CD4-positive, CD25-positive, alpha-beta regulatory T cell (primary cell): Measurements from ENCODE around the gene IST1. TPM values are rescaled to one million over a fixed set of nuclear protein-coding genes. Genes with fewer than 3 reads are reported as not detected.

ENCODE experiments used
- ATAC-seq, 2 donors: fragments of 150-1000 bp; cut with Tn5 transposase; one replicate each; pipeline ENCODE4 v1.10.0; 2021; ENCODE audit warnings: low read depth in 2 of 2, moderate number of reproducible peaks in 2 of 2, moderate library complexity in 1 of 2
- DNase-seq, 3 donors: peaks; one replicate each; pipeline versions ENCODE4 v3.0.0 to v3.0.0-alpha.2; 2012 to 2022; ENCODE audit warnings: mixed read lengths in 1 of 3
- H3K27ac ChIP-seq: one replicate; pipeline ENCODE4 v1.7.0; 2013; ENCODE audit warnings: mild to moderate bottlenecking, low read length; ENCODE audit not compliant: insufficient read depth, poor library complexity, severe bottlenecking
- H3K27me3 ChIP-seq: one replicate; pipeline ENCODE4 v1.7.0; 2013; ENCODE audit warnings: low read length; ENCODE audit not compliant: control insufficient read depth, insufficient read depth
- H3K36me3 ChIP-seq: one replicate; pipeline ENCODE4 v1.7.0; 2013; ENCODE audit warnings: mild to moderate bottlenecking, low read length, moderate library complexity; ENCODE audit not compliant: control insufficient read depth, insufficient read depth
- H3K4me1 ChIP-seq: 2 replicates; pipeline ENCODE4 v1.7.0; 2013; ENCODE audit warnings: mild to moderate bottlenecking, low read length; ENCODE audit not compliant: insufficient read depth, control insufficient read depth, poor library complexity, severe bottlenecking
- H3K4me3 ChIP-seq: one replicate; pipeline ENCODE4 v1.7.0; 2013; ENCODE audit warnings: low read depth, mild to moderate bottlenecking, low read length, moderate library complexity
- H3K9me3 ChIP-seq, 2 experiments: 1 replicate in 1 of 2; 2 replicates in 1 of 2; pipeline ENCODE4 v1.7.0; 2013; ENCODE audit warnings: low read length in 2 of 2, mild to moderate bottlenecking in 1 of 2, moderate library complexity in 1 of 2; ENCODE audit not compliant: control insufficient read depth in 2 of 2
- H3K27ac Mint-ChIP-seq, 3 donors: one replicate each; pipeline ENCODE4 v1.8.0; 2020 to 2022; ENCODE audit warnings: mild to moderate bottlenecking in 3 of 3, mixed read lengths in 3 of 3, moderate library complexity in 2 of 3
- H3K27me3 Mint-ChIP-seq: one replicate; pipeline ENCODE4 v1.8.0; 2022; ENCODE audit warnings: mild to moderate bottlenecking, mixed read lengths
- H3K36me3 Mint-ChIP-seq: one replicate; pipeline ENCODE4 v1.8.0; 2020; ENCODE audit warnings: mixed read lengths
- H3K4me1 Mint-ChIP-seq, 4 donors: one replicate each; pipeline ENCODE4 v1.8.0; 2020 to 2022; ENCODE audit warnings: mixed read lengths in 4 of 4, mild to moderate bottlenecking in 1 of 4
- H3K4me3 Mint-ChIP-seq, 4 donors: one replicate each; pipeline ENCODE4 v1.8.0; 2020 to 2022; ENCODE audit warnings: mild to moderate bottlenecking in 4 of 4, mixed read lengths in 4 of 4, moderate library complexity in 3 of 4
- H3K9me3 Mint-ChIP-seq, 7 donors: one replicate each; pipeline ENCODE4 v1.8.0; 2020 to 2022; ENCODE audit warnings: mixed read lengths in 7 of 7, mild to moderate bottlenecking in 3 of 7, moderate library complexity in 2 of 7
- polyA plus RNA-seq, 4 donors: library from polyadenylated mRNA; unstranded; fragments of 300-500 nt; fragmentation: Illumina TruSeq; gene quantifications; one replicate each; pipeline ENCODE4 v1.2.3, GENCODE V29; 2021
- total RNA-seq: library from RNA; stranded (reverse); gene quantifications from one replicate; pipeline ENCODE4 v1.2.3, GENCODE V29; 2022

The IST1 gene
- total and polyA plus RNA-seq, 5 donors from 2014 or later = 151 to 346 (median 207) TPM

DNA sequence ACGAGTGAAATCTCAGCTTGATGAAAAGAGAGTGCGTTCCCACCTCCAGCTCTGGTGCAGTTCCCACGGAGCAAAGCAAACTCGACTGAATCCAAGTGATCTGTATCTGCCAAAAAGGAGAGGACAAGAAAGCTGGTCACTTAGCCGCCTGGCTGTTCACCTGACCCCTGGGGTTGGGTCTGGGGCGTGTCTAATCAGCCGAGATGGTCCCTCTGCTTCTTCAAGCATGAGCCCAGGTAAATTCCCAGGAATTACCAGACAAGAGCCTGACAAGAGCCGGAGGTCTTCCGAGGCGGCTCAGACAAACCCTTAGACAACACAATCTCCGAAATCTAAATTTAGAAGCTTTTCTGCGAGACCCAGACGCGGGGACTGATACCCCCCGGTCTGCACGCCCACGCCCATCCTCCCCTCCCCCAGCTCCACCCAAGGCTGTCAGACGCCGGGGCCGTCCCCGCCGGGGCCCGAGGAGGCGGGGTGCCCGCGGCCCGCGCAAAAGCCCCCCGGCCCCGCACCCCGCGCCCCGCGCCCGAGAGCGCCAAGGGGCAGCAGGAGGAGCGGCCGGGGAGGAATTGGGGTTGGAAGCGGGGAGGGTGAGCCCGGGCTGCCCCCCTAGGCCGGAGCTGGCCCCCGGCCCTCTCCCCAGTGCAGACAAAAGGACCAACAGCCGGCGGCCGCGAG is 12.0 kb upstream of the IST1 start:
- Mint-ChIP-seq H3K4me3 (peak overlapping the region; percentile 89 to 95 (median 91)), H3K9me3 (no peaks in the 10 kb centered on the region), H3K36me3 (peaks cover 14% of the 10 kb centered on the region), H3K27me3 (no peaks in the 10 kb centered on the region), H3K4me1 (peaks cover 29 to 56% (median 48%) of the 10 kb centered on the region in 4 donors), H3K27ac (peak overlapping the region; percentile 92 to 98 (median 93))
- DNase-seq (peak; percentile 34 to 53 (median 45)), ATAC-seq (peak in 1 of 2 donors; percentile 10)
- Histone ChIP-seq H3K9me3 (no peaks in the 10 kb centered on the region), H3K4me1 (peaks cover 51% of the 10 kb centered on the region), H3K27me3 (no peaks in the 10 kb centered on the region), H3K36me3 (peaks cover 9% of the 10 kb centered on the region), H3K27ac (peak overlapping the region; percentile 87), H3K4me3 (peak overlapping the region; percentile 95)

DNA sequence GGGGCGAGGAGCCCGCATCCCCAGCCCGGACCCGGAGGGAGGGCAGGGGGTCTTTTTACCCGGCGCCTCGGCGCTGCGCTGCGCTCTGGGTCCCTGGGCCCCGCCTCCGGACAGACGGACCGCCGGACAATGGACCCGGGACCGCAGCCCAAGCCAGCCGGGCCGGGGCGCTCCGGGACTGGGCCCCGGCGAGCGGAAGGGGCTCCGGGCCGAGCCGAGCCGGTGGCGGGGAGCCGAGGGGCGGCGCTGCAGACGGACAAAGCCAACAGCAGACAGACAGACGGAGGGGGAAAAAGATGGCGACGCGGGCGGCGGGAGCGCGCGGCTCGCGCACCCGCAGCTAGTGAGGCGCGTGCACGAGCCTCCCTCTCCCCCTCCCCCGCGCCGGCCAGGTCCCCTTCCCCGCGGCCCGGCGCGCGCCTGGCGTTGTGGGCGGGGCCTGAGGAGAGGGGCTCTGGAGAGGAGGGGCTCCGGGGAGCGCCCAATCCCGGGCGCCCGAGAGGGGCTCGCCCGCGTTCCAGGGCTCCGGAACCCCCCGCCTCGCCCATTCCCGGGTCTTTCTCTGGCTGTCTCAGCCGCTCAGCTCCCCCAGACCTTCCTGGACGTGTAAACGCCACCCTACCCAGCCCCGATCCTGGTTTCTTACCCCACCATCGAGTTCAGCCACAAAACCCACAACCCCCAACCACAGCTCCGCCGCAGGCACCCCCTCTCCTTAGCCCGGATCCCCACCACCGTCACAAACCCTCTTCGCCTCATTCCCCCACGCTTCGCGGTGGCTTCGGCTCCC is 11.3 kb upstream of the IST1 start, which contains the start of gene ZNF821:
Gene ZNF821 (minus strand): TSS at position 334 of the 790 bp plus-strand sequence. CDS start 4,236 bp downstream, outside the sequence.
- H3K4me1 Mint-ChIP-seq = peaks cover 25 to 52% (median 45%) of the 10 kb centered on the region in 4 donors
- H3K36me3 Mint-ChIP-seq = peaks cover 12% of the 10 kb centered on the region
- Histone ChIP-seq H3K27ac (peak within 1 kb of the TSS; percentile 87), H3K4me3 (peak within 1 kb of the TSS; percentile 95), H3K36me3 (peaks cover 3% of the 10 kb centered on the region), H3K27me3 (no peaks in the 10 kb centered on the region), H3K4me1 (peaks cover 51% of the 10 kb centered on the region), H3K9me3 (no peaks in the 10 kb centered on the region)
- H3K27ac Mint-ChIP-seq = peak within 1 kb of the TSS; percentile 93 to 98 (median 96)
- H3K9me3 Mint-ChIP-seq = no peaks in the 10 kb centered on the region
- DNase-seq = peak; percentile 65 to 79 (median 75)
- no peaks in the 10 kb centered on the region for H3K27me3 Mint-ChIP-seq
- peak; percentile 33 to 35 for ATAC-seq
- H3K4me3 Mint-ChIP-seq = peak within 1 kb of the TSS; percentile 94 to 99 (median 95)

DNA sequence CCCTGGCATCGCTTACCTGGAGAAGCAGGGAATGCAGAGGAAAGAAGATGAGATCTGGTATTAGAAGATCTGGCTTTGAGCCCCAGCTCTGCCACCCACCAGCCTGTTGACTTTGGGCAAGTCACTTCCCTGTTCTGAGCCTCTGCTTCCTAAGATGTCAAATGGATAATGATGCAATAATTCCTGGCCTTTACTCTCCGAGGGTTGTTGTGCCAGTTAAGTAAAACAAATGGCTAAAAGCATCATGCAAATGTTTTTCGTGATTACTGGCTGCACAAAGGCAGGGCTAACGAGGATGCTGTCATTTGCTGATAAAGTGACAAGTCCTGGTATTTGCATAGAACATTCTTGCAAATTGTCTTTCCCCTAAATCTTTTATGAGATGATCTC is 10.1 kb upstream of the IST1 start:
- Mint-ChIP-seq H3K4me3 (peak overlapping the region; percentile 93 to 99 (median 94)), H3K27me3 (no peaks in the 10 kb centered on the region), H3K4me1 (peaks cover 16 to 40% (median 33%) of the 10 kb centered on the region in 4 donors), H3K9me3 (no peaks in the 10 kb centered on the region), H3K27ac (peak overlapping the region; percentile 81 to 95 (median 90)), H3K36me3 (no peaks in the 10 kb centered on the region)
- Histone ChIP-seq H3K4me3 (no peak overlapping the region), H3K9me3 (no peaks in the 10 kb centered on the region), H3K36me3 (no peaks in the 10 kb centered on the region), H3K27me3 (no peaks in the 10 kb centered on the region), H3K4me1 (peaks cover 39% of the 10 kb centered on the region), H3K27ac (no peak overlapping the region)
- no peak for DNase-seq
- no peak for ATAC-seq

DNA sequence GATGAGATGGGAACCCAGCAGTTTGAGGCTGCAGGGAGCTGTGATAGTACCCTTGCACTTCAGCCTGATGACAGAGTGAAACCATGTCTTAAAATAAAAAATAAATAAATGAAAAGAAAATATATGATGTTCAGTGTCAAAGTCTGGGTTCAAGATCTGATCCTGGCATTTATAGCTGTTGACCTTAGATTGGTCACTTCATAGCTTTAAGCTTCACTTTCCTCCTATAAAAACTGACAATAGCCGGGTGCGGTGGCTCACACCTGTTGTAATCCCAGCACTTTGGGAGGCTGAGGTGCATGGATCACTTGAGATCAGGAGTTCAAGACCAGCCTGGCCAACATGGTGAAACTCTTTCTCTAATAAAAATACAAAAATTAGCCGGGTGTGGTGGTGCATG is 6.2 kb upstream of the IST1 start:
- peaks cover 5 to 22% (median 13%) of the 10 kb centered on the region in 4 donors for H3K4me1 Mint-ChIP-seq
- H3K36me3 Mint-ChIP-seq = no peaks in the 10 kb centered on the region
- Histone ChIP-seq H3K4me1 (peaks cover 11% of the 10 kb centered on the region), H3K9me3 (no peaks in the 10 kb centered on the region), H3K4me3 (no peak overlapping the region), H3K27me3 (no peaks in the 10 kb centered on the region), H3K27ac (no peak overlapping the region), H3K36me3 (no peaks in the 10 kb centered on the region)
- H3K4me3 Mint-ChIP-seq = peak overlapping the region in 1 of 4 donors; percentile 34
- DNase-seq (no peak), ATAC-seq (no peak)
- H3K27me3 Mint-ChIP-seq = no peaks in the 10 kb centered on the region
- H3K9me3 Mint-ChIP-seq = no peaks in the 10 kb centered on the region
- no peak overlapping the region for H3K27ac Mint-ChIP-seq

DNA sequence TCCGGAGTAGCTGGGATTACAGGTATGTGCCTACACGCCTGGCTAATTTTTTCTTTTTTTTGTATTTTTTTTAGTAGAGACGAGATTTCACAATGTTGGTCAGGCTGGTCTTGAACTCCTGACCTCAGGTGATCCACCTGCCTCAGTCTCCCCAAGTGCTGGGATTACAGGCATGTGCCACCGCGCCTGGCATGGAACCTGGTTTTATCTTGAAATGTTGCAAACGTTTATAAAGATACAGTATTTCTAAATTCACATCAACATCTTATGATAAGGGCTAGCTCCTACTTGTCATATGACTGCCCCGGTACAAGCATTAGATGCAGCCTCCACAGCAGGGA is 1.5 kb upstream of the IST1 start:
- peak overlapping the region; percentile 38 to 98 (median 97) for H3K27ac Mint-ChIP-seq
- no peak for DNase-seq
- H3K9me3 Mint-ChIP-seq = peaks cover 0 to 2% (median 0%) of the 10 kb centered on the region in 7 donors
- H3K4me1 Mint-ChIP-seq = peaks cover 7 to 31% (median 14%) of the 10 kb centered on the region in 4 donors
- no peaks in the 10 kb centered on the region for H3K9me3 ChIP-seq
- no peaks in the 10 kb centered on the region for H3K36me3 Mint-ChIP-seq
- H3K4me1 ChIP-seq = peaks cover 30% of the 10 kb centered on the region
- ATAC-seq = no peak
- H3K4me3 Mint-ChIP-seq = peak overlapping the region; percentile 96 to 99 (median 98)
- peaks cover 4% of the 10 kb centered on the region for H3K27me3 Mint-ChIP-seq
- H3K36me3 ChIP-seq = no peaks in the 10 kb centered on the region
- H3K27ac ChIP-seq = peak overlapping the region; percentile 93
- H3K27me3 ChIP-seq = no peaks in the 10 kb centered on the region
- peak overlapping the region; percentile 95 for H3K4me3 ChIP-seq

DNA sequence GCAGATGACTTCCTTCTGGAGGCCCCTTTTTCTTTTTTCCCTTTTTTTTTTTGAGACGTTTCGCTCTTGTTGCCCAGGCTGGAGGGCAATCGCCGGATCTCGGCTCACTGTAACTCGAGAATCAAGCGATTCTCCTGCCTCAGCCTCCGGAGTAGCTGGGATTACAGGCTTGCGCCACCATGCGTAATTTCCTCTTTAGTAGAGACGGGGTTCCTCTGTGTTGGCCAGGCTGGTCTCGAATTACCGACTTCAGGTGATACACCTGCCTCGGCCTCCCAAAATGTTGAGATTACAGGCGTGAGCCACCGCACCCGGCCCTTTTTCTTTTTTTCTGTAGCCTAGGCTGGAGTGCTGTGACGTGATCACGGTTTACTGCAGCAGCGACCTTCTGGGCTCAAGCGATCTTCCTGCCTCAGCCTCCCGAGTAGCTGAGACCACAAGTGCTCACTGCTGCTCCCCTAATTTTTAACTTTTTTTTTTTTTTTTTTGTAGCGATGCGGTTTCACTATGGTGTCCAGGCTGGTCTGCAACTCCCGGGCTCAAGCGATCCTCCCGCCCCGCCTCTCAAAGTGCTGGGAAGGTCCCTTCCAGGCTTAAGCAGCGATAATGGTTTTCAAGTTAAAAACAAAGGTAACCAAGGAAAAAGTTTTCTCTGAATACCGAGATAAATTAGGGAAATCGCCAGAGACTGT is 956 bp upstream of the IST1 start:
- H3K4me1 Mint-ChIP-seq = peaks cover 11 to 36% (median 18%) of the 10 kb centered on the region in 4 donors
- peak; percentile 15 to 61 (median 42) for DNase-seq
- ATAC-seq = no peak

DNA sequence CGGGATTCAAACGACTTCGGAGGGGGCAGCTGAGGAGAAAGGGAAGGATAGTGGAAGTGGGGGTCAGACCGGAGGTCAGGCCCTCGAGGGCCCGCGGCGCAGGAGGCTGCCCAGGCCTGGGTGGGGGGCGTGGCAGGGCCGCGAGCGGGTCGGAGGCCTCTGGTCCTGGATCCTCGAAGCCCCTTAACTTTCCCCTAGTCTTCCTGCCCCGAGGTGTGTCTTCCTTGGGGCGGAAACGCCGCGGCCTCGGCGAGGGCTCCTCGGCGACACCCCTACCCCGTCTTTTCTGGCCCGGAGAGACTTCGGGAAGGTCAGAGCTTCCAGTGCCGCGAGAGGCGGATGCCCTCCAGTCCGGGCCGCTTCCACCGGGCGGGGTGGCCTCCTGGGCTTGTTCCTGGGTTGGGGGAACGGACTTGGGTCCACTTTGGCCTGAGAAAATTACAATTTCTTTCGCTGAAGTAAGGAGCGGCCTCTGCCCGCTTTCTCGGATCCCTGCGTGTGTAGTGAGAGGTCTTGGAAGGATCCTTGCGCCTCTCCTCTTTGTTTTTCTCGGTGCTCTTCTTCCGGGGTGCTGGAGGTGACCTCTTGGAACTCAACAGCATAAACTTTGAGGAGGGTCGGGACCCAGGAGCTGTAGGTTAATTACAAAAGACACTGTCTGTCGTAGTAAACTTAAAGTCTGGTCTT is 491 bp downstream of the IST1 start:
- H3K27me3 ChIP-seq = no peaks in the 10 kb centered on the region
- H3K36me3 Mint-ChIP-seq = no peaks in the 10 kb centered on the region
- H3K36me3 ChIP-seq = no peaks in the 10 kb centered on the region
- peaks cover 4% of the 10 kb centered on the region for H3K27me3 Mint-ChIP-seq
- peaks cover 44% of the 10 kb centered on the region for H3K4me1 ChIP-seq
- DNase-seq = peak in 1 of 3 donors; percentile 39
- H3K27ac ChIP-seq = peak overlapping the region; percentile 93
- H3K9me3 Mint-ChIP-seq = peaks cover 0 to 2% (median 0%) of the 10 kb centered on the region in 7 donors
- ATAC-seq = peak; percentile 1 to 7
- H3K27ac Mint-ChIP-seq = peak overlapping the region; percentile 94 to 98 (median 97)
- peak overlapping the region; percentile 90 for H3K4me3 ChIP-seq
- H3K4me1 Mint-ChIP-seq = peaks cover 17 to 49% (median 26%) of the 10 kb centered on the region in 4 donors
- H3K9me3 ChIP-seq = no peaks in the 10 kb centered on the region
- peak overlapping the region; percentile 96 to 99 (median 98) for H3K4me3 Mint-ChIP-seq

More for the DNA sequence above, 956 bp upstream of the IST1 start:
- H3K27ac Mint-ChIP-seq = peak overlapping the region; percentile 38 to 98 (median 97)
- H3K36me3 Mint-ChIP-seq = no peaks in the 10 kb centered on the region
- Histone ChIP-seq H3K4me3 (peak overlapping the region; percentile 95), H3K36me3 (no peaks in the 10 kb centered on the region), H3K4me1 (peaks cover 35% of the 10 kb centered on the region), H3K27me3 (no peaks in the 10 kb centered on the region), H3K9me3 (no peaks in the 10 kb centered on the region), H3K27ac (peak overlapping the region; percentile 93)
- peaks cover 0 to 2% (median 0%) of the 10 kb centered on the region in 7 donors for H3K9me3 Mint-ChIP-seq
- H3K27me3 Mint-ChIP-seq = peaks cover 4% of the 10 kb centered on the region
- peak overlapping the region; percentile 96 to 99 (median 98) for H3K4me3 Mint-ChIP-seq
